ENCODE results near the gene GALNT18.

Gene GALNT18

DNA sequence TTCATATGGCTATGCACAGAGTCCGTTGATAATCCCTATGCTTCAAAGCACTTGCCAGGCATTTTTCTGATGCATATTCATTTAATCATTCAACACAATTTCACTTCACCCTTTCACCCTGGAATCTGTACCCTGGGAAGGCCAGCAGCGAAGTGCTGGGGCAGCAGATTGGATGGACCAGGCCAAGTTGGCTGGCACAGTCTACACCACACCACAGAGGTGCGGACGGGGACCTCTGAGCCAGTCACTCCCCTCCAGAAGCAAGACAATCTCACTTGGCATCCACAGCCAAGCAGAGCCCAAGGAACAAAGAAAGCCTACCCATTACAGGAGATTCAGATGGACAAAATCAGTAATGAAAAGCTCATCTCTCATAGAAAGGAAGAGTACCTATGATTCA lies 130.2 kb downstream of the GALNT18 start:
- no peak for DNase-seq

DNA sequence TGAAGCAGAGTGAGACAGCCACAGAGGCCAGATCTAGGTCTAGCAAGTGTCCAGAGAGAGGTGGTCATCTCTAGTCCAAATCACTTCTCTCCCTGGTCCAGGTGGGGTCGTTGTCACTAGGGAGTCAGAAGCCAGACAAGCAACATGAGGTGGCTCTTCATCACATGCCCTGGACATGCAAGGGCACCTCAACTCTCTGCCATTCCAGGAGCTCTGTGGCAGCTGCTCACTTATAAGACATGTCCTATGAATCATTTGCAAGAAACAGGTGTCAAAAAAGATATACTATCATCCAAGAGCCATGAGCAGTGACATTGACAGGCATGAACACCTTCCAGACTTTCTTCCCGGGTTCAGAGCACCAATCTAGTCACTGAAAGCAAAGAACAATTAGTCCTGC lies 130.8 kb downstream of the GALNT18 start:
- DNase-seq: no peak

DNA sequence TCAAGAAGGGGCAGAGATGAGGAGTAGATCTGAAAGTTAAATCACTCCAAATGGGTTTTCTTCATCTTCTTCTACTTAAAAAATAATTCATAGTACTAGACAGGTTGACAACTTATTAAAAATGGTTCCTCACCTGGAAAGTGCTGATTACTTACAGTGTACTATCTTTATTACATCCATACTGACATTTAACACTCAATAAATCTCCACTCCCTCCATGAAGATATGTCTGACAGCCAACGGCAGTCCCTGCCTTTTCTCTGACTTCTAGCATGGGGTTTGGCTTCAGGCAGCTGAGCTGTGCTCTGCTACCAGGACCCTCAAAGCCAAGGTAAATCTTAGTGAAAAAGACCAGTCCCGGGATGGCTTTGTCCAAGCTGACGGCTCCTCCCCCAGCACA lies 135.4 kb downstream of the GALNT18 start:
- DNase-seq: no peak

DNA sequence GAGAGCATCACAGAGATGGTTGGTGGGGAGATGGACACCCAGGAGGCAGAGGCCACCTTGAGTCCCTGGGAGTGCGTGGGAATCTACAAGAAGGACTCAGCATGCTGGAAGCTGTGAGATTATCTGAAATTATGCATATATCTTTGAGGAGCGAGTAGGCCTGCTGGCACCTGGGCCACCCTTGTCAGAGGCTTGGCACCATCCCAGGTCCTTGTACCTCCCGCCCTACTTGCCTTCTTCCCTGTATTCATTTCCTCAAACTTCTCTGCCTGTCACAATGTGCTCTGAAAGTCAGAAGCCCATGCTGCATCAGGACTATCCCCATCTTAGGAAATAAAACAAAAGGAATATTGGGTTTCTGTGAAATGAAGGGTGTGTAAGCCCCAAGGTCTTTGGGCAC lies 135.8 kb downstream of the GALNT18 start:
- no peak for DNase-seq

DNA sequence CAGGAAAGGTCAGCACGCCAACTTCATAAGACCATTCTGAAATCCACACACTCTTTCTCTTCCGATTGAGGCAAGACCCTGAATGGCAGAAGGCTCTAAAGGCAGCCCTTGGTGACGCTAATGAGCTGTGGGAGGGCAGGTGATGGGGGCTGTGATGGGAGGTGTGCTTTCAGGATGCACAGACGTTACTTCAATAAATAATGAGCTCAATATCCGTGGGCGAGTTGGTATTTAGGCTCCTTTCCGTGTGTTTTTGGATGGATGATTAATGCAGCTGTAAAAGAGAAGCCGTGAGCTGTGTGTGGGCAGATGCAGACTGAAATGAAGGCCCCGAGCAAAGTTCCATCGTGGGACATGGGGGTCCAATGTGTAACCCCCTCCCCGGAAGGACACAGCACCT lies 138.2 kb downstream of the GALNT18 start:
- no peak for DNase-seq

DNA sequence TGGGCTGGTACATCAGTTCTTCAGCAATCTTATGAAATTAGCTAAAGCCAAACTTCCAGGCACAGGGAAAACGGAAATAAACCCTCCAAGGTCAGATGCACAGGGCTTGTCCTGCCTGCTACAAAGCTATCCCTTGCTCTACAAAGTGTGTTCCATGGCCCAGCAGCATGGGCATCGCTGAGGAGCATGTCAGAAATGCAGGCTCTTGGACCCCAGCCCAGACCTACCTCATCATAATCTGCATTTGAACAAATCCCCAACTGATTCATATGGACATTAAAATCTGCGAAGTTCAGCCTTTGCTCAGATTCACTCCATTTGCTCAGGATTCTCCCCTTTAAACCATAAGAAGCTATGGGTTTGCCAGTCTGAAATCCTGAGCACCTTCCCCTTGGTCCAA lies 139.1 kb downstream of the GALNT18 start:
- no peak for DNase-seq

DNA sequence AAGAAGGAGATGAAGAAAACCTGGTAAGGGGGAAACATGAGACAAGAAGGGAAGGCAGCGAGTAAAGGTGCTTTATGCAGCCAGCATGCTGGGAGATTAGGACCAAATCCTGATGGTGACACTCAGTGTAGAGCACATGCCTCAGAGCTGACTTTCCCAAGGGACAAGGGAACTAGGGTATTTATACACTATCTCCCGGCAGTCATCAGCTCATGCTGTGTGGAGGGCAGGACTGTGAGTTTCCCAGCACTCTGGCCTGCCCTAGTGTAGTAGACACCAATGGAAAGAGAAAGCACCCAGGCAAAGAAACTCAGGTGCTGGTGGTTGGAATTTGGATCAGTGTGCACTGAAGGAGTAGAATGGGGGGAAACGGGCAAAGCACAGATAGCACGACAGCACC lies 140.4 kb downstream of the GALNT18 start:
- no peak for DNase-seq

DNA sequence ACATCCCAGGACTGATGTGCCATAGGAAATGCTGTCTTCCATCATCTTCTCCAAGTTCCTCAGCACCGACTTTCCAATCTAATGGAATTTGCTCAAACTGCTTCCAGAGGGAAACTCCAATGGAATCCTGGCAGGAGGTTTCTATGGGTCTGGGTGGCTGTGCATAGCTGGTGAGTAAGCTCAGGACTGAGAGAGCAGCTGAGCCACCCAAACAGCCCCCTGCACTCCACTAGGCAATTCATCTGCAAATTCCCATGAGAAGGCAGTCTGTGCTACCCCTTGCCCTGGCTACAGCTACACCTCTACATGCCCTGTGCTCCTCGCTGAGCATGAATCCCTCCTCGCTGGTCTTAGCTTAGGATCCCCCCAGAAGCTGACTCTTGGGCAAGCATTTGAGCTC lies 140.8 kb downstream of the GALNT18 start:
- no peak for DNase-seq

DNA sequence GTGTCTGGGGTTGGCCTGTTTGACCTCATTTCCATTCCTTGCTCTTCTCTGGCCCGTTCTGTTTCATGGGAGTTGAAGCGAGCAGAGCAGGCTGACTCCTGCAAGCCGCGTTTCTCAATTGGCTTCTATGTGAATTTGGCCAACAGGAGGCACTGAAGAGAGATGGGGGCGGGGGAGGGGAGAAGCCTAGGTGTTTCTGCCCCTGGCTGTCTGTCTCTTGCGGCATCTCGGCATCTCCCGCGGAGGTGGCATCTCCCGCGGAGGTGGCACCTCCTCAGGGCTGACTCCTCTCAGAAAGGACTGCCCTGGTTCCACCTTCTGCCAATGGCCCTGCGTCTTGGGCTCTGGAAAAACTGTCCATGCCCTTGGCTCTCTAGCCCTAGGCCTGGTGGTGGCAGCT lies 143.1 kb downstream of the GALNT18 start:
- no peak for DNase-seq

DNA sequence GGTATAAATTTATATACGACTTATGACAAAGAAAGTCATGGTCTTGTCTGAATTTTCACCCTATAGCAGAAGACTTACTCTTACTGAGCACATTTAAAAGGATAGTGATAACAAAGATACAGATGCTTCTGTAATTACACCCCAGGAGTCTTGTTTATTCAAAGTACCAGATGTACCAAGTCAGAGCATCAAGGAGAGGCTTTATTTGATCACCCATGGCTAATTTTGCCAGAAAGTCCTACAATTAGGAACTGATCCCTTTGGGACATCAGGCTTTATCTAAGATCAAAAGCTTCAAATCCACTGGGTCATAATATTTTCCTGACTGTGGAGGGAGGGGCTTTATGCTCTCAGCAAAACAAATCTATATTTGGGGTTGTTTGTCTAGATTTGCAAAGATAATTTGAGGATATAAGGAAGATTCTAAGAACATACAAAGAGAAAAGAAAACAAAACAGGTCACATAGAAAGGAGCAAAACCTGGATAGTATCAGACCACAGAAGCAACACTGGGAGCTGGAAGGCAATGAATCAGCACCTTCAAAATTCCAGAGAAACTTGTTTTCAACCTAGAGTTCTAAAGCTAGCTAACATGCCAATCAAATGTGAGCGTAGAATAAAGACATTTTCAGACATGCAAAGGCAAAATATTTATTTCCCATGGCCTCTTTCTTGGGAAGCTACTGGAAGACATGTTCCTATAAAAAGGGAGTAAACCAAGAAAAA lies 143.9 kb downstream of the GALNT18 start:
- DNase-seq: no peak

DNA sequence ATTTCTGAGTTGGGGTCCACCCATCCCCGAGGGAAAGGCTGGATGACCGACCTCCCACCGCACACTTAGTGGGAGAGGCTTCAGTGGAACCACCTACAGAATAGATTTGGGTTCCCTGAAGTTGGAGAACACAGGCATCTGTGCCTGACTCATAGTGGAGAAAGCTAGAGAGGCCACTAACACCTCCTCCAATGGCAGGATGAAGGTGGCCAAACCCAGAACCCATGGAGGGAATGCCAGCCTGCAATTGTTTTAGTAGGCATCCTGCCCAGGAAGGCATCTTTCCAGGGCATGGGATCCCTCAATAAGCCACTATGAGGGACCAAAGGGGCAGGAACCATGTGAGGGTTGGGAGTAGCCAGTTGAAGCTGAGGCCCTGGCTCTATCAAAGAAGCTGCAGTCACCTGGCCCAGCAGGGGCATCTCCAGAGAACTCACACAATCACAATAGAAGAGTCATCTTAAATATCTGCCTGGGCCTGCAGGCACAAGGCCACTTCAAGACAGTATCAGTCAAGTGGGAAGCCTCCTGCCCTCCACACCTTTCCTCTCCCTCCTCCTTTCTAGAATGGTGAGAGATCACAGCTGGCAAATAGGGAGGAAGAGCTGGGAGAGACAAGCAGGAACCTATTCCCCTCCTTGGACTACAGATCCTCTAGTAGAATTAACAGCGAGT lies 144.7 kb downstream of the GALNT18 start:
- no peak for DNase-seq

DNA sequence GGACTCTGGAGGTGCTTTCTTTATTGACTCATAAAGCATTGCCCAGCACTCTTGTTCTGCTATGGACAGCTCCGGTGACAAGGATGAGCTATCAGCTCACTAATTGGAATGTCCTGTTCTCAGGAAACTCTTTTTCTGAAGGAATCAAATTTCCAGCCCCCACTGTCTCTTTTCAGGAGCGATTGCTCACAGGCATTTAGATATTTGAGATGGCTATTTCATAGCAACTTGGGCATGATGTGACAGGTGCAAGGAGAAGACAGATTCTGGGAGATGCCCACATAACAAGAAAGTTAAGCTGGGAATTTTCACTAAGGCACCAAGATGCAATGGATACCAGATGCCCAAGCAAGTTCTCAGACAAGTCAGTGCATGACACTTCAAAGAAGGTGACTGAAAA lies 145.3 kb downstream of the GALNT18 start:
- no peak for DNase-seq

DNA sequence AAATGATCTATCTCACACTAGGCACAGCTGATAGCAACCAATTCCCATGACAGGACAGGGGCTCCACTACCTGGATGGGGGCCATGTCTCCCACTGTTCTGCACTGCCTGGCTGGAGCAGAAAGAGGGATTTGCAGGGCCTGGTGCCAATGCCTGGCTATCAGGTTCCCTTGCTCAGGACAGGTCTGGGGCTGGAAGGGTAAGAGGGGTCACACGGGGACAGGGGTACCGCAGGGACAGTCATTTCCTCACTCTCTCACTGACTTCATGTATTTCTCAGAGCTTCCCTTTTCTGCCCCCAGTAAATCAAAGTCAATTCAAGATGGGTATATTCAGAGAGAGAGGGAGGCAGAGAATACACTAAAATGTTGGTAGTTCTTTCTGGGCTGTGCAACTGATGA lies 149.7 kb downstream of the GALNT18 start:
- no peak for DNase-seq

DNA sequence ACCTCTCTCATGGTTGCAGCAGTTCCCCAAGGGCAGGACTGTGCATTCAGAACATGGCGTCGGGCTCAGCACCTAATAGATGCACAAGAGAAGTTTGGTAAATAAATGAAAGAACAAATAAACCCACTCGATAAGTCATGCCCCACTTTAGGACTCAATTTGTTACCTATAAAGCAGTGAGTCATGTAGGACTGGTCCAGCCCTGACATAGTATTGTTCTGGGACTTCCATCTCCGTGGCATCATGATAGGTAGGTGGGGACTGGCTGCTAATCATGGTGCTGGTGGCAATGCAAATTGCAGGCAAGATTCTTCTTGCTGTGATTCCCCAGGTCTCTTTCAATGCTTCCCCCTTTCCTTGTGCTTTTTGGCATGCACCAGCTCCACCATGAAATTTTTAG lies 150.6 kb downstream of the GALNT18 start:
- DNase-seq: no peak

DNA sequence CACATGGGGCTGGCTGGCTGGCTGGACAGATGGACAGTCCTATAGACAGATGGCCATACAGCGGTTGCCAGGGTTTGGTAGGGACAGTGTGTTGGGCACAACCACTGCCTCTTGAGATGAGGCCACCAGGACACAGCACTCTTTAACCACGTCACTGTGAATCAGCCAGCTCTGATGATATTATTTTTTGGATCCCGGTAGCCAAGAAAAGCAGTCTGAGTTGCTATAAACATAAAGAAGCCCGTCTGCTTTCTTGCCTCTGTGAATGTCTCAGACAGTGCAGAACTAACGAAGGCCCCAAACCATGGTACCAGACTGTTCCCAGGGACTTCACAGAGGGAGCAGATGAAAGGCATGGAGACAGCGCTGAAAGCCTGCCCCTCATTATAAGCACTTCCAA lies 152.9 kb downstream of the GALNT18 start:
- no peak for DNase-seq

DNA sequence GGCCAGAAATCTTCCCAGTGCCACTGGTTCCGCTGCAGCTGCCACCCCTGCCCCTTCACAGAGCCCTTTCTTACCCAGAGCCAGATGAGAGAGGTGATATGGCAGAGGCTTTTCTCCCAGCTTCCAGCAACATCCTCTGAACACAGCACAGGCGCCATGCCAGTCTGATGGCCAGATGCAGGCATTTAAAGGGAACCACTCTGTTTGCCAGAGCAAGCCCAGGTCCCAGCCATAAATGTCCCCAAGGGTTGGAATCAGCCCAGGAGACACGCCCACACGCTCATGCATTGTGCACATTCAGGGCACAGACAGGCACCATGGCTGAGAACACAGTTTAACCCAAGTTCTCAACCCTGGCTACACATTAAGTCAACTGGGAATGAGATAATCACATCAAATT lies 154.5 kb downstream of the GALNT18 start:
- DNase-seq: no peak

DNA sequence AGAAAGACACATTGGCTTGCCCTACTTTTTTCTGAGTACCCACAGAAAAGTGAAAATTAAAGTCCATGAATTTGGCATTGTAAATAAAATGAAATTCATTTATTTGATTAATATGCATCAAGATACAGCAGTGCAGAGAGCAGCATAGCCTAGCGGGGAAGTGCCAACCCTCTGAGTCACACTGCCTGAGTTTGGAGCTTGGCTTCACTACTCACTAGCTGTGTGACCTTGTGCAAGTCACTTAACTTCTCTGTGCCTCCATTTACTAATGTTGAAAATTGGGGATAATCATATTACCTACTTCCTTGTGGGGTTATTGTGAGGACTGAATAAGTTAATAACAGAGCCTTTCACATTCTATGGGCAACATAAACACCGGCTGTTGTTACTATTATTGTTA lies 157.2 kb downstream of the GALNT18 start:
- no peak for DNase-seq

DNA sequence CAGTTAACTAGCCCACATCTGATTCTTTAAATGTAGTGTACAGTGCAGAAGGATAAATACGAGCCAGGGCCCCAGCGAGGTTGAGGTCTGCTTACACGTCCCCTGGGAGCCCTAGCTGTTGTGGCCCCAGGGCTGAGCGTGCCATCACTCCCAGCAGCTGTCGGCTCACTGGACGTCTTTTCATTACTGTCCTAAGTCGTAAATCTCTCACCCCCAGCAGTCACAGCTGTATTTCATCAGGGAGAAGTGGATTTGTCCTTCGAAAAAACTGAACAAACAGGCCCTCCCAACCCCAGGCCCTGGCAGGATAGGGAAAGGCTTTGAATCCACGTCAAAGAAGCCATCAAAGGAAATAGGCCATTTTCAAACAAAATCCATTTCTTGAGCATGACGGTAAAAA lies 158.4 kb downstream of the GALNT18 start:
- no peak for DNase-seq

DNA sequence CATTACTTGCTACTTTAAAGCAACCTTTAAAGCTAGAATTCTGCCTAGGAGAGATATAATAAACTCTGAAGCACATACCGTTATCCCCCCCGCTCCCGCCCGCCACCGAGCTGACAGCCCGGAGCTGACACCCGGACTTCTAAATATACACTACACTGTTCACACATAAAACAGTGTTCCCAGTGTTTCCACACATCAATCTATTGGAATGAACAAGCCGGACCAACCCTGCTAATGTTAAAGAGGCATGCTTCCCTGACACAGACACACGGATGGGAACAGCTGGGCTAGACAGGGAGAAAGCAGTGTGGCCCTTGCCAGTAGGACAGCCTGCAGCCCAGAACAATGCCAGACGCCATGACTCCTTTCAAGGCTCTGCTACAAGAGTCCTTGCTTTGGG lies 160.3 kb downstream of the GALNT18 start:
- no peak for DNase-seq

DNA sequence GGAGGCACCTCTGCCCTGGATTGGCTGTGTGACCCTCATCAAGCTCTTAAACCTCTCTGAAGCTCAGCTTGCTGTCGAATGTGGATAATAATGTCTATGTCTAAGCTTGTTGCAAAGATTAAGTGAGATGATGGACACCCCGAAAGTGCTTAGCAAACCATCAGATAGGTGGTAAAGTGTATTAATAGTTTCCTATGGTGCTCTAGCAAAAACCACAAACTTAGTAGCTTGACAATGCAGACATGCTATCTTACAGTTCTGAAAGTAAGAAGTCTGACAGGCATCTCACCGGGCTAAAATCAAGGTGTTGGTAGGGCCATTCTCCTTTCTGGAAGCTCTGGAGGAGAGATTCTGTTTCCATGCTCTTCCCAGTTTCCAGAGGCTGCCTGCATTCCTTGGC lies 162.2 kb downstream of the GALNT18 start:
- no peak for DNase-seq

DNA sequence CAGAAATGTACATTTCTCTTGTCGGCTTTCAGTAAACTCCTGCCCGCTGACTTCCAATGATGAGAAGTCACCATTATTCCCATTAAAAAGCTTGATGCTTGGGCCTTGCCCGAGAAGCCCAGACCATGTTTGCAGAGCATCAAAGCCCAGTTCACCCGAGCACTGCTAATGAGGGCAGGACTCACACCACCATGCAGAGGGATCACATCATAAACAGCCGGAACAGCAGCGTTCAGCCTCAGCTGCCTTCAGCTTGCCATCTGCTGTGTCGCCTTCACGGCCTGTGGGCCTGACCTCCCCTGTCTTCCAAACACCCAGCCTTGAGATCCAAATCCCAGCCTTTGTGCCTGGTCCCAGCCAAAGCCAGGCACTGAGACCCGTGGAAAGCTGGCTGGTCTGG lies 163.3 kb downstream of the GALNT18 start:
- no peak for DNase-seq

DNA sequence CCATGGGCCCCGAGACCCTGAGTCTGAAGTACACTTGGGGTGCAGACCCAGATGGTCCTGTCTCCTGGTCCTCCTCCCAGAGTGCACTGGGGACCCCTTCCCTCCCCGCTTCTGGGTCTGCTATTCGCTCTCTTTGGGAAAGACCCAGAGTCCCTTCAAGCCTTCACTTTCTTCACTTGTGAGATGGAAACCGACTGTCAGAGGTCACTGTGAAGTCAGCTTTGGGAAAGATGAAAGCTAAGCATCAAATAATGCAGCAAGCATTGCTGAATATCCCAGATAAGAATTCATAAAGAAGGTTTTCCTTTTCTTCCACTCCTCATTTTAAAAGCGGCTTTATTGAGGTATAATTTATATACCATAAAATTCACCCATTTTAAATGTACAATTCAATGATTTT lies 163.8 kb downstream of the GALNT18 start:
- no peak for DNase-seq

DNA sequence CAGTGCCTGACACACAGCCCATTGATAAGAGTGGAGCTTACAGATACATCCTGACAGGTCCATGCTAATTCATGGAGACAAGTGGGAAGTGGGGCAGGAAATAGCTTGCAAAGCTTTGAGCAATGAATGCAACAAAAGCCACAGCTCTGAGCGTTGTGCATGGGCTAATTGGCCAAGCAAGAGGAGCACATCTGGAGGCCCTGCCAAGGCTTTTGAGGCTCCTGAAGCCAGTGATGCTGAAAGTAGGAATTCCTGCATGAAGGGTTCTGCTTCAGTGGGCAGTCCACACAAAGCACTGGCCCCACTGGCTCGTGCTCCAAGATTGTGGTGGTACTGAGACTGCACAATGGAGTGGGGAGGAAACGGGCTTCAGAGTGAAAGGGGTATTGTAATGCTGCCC lies 164.9 kb downstream of the GALNT18 start:
- no peak for DNase-seq

DNA sequence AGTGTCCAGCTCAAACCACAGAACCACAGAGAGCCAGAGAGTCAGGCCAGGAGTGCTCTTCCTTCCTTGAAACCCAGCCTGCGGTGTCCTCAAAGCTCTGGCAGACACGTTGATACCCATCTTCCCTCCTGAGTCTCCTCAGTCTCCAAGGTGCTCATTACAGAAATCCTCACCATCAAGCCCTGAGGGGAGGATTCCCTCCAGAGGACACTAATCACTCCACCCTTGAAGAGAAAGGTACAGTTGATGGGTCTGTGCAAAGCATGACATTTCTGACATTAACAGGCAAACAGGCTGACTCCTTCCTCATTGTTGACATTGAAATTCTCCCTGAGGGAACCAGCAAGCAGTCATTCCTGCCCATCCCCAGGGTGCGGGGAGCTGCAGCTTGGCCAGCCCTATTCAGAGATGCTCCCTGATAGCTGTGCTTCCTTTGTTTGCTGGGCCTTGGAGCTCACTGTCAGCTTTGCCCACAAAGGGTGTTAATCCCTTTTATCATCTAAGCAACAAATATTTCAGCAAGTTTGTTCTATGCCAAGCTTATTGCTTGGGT lies 167.1 kb downstream of the GALNT18 start:
- no peak for DNase-seq

DNA sequence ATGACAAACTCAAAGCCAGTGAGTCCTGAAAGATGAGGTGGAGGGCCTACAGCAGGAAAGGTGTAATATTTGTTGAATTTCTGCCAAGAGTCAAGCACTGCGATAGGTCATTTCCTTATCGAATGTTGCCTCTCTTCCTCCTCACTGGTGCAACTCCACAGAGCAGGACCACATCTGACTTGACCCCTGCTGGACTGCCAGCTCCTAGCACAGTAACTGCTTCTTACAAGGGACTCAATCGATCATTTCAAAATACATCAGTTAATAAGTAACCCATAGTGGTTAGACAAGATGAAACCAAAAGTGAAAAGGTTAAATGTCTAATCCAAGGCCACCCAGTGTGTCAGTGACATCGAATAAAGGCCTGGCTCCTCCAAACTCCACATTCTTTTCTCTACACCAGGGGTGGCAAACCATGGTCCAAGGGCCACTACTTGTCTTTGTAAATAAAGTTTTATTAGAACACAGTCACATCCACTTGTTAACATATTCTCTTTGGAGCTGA lies 170.3 kb downstream of the GALNT18 start:
- DNase-seq: no peak
